ENCODE data around the gene ELMOD3. TPM values are rescaled to one million over a fixed set of nuclear protein-coding genes. Genes with fewer than 3 reads are reported as not detected.
"Not testable (repeated sequence)": the region's sequence is repeated elsewhere in the genome, so short reads cannot be mapped to it uniquely, and the experiment has no call there.

Gene ELMOD3
- total and polyA plus RNA-seq, 2 of the 8 experiments (the other 6 are each of a cell fraction or from before 2014, with no cell fraction given): 8.5 to 10.2 TPM

- not testable (repeated sequence) for H3K27me3 ChIP-seq (replicated peaks in 1 of 4; ENCODE audit: control insufficient read depth in 3 of 4, extremely low read depth in 1 of 4, insufficient read depth in 3 of 4, low read length in 3 of 4); H4K8ac ChIP-seq (ENCODE audit: extremely low read depth, insufficient read depth, low read length); H2BK20ac ChIP-seq (ENCODE audit: low read length); H2AFZ ChIP-seq (ENCODE audit: low read length); H3K14ac ChIP-seq (ENCODE audit: insufficient read length); H4K20me1 ChIP-seq (replicated peaks in 1 of 2; ENCODE audit: control insufficient read depth in 1 of 2, insufficient read depth in 2 of 2, low read length in 2 of 2); H2BK15ac ChIP-seq (ENCODE audit: low read length); H2BK5ac ChIP-seq (ENCODE audit: low read depth, low read length); H3K4me3 ChIP-seq (ENCODE audit: extremely low read depth in 1 of 4, insufficient read depth in 2 of 4, low read depth in 3 of 4, low read length in 4 of 4); H3K18ac ChIP-seq (ENCODE audit: extremely low read depth, low read length); H3K27ac ChIP-seq (ENCODE audit: low read depth, low read length); H3K4ac ChIP-seq (replicated peaks; ENCODE audit: insufficient read length, low read depth, low read length); DNase-seq (ENCODE audit: low read depth in 1 of 2, low spot score in 2 of 2); H3K4me2 ChIP-seq (ENCODE audit: insufficient read depth in 1 of 2, low read depth in 2 of 2, low read length in 2 of 2); H3K36me3 ChIP-seq (ENCODE audit: control insufficient read depth in 2 of 4, insufficient read depth in 4 of 4, low read length in 3 of 4); H3K23ac ChIP-seq (ENCODE audit: insufficient read length); H3K56ac ChIP-seq (replicated peaks; ENCODE audit: insufficient read length, low read depth, low read length); H3K9ac ChIP-seq (replicated peaks in 1 of 4; ENCODE audit: extremely low read depth in 1 of 4, low read depth in 3 of 4, low read length in 3 of 4); H2BK120ac ChIP-seq (replicated peaks; ENCODE audit: low read depth, low read length); H3K9me3 ChIP-seq (ENCODE audit: insufficient read depth in 2 of 2, low read depth in 1 of 2, low read length in 1 of 2); H4K5ac ChIP-seq (ENCODE audit: insufficient read length, low read depth, low read length); H3K79me1 ChIP-seq (ENCODE audit: low read depth, low read length); FAIRE-seq; H2BK12ac ChIP-seq (ENCODE audit: low read depth, low read length); H2AK5ac ChIP-seq (ENCODE audit: low read depth, low read length); H4K91ac ChIP-seq (replicated peaks; ENCODE audit: insufficient read length, low read length)
- 100% methylated on average over 3 of the region's 3 CpGs; no CpG with 5 or more reads in 1 of the 2 experiments for WGBS, 2 experiments (ENCODE audit: extremely low coverage in 1 of 2, insufficient coverage in 1 of 2, insufficient read length in 1 of 2, insufficient replicate concordance in 2 of 2, low coverage in 1 of 2, low lambda C conversion rate in 2 of 2, missing lambda C conversion rate in 1 of 2)
- ChIA-PET CTCF (ENCODE audit: partially characterized antibody) (interaction anchor here (1.4 kb wide), 1 partner anchor 11 kb away, joined by 3 read pairs; no protein-coding TSS in a partner anchor), POLR2A (ENCODE audit: partially characterized antibody) (interaction anchor here (0.9 kb wide), 1 partner anchor 12 kb away, joined by 3 read pairs; no protein-coding TSS in a partner anchor)
- Histone ChIP-seq H3K23me2 (ENCODE audit: low read depth, low read length) (peaks cover 17% of the 10 kb centered on the region), H3K79me2 (ENCODE audit: control insufficient read depth in 1 of 2, insufficient read depth in 2 of 2, low read length in 2 of 2) (peaks cover 9 to 24% of the 10 kb centered on the region in 2 experiments), H3K4me1 (replicated peaks in 1 of 4; ENCODE audit: control insufficient read depth in 3 of 4, insufficient read depth in 4 of 4, low read length in 3 of 4) (peaks cover 0 to 13% (median 7%) of the 10 kb centered on the region in 4 experiments; a peak in 6 of 7 replicates)
Observed at GRCh38 chr2:85329701-85330100, 24.9 kb upstream of the ELMOD3 start.

Data from H1 (cell line).